ENCODE data around the gene SOX5. TPM values are rescaled to one million over a fixed set of nuclear protein-coding genes. Genes with fewer than 3 reads are reported as not detected.
A peak's percentile ranks its signal among the peaks of the same experiment; 100 is the strongest.

The SOX5 gene
- total and polyA plus RNA-seq, 2 of the 8 experiments (the other 6 are each of a cell fraction or from before 2014, with no cell fraction given): 2.2 to 2.6 TPM

DNA sequence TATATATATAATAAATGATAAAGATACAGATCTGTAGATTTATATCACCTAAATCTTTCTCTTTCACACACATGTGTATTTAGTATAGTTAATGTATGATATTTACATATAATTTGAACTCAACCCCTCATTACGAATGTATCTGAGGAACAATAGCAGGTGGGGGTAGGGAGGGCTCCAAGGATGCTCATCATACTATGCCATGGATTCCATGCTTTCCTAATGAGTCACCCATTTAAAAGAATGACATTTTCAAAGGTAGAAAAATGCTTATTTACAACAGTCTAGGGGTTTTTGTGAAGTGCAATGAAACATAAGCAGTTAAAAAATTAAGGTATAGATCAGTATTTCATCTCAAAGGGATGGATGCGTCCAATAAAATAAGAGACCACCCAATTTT, 181.6 kb downstream of the SOX5 start:
- Histone ChIP-seq H3K9me3 (ENCODE audit: insufficient read depth in 2 of 2, low read depth in 1 of 2, low read length in 1 of 2) (no peaks in the 10 kb centered on the region), H3K79me2 (ENCODE audit: control insufficient read depth in 1 of 2, insufficient read depth in 2 of 2, low read length in 2 of 2) (no peaks in the 10 kb centered on the region), H3K56ac (replicated peaks; ENCODE audit: insufficient read length, low read depth, low read length) (no peak overlapping the region), H2BK5ac (ENCODE audit: low read depth, low read length) (no peak overlapping the region), H2BK120ac (replicated peaks; ENCODE audit: low read depth, low read length) (no peak overlapping the region), H3K4me3 (ENCODE audit: extremely low read depth in 1 of 4, insufficient read depth in 2 of 4, low read depth in 3 of 4, low read length in 4 of 4) (peak overlapping the region in 1 of 4 experiments; percentile 32; a peak in 1 of 8 replicates), H4K5ac (ENCODE audit: insufficient read length, low read depth, low read length) (no peak overlapping the region), H2AFZ (ENCODE audit: low read length) (no peak overlapping the region), H3K27ac (ENCODE audit: low read depth, low read length) (no peak overlapping the region), H2BK15ac (ENCODE audit: low read length) (no peak overlapping the region), H3K14ac (ENCODE audit: insufficient read length) (no peak overlapping the region), H3K9ac (replicated peaks in 1 of 4; ENCODE audit: extremely low read depth in 1 of 4, low read depth in 3 of 4, low read length in 3 of 4) (no peak overlapping the region), H3K4me1 (replicated peaks in 1 of 4; ENCODE audit: control insufficient read depth in 3 of 4, insufficient read depth in 4 of 4, low read length in 3 of 4) (peaks cover 0 to 8% (median 2%) of the 10 kb centered on the region in 4 experiments; a peak in 2 of 7 replicates), H3K4me2 (ENCODE audit: insufficient read depth in 1 of 2, low read depth in 2 of 2, low read length in 2 of 2) (peak overlapping the region in 1 of 2 experiments; percentile 30; a peak in 2 of 4 replicates), H4K20me1 (replicated peaks in 1 of 2; ENCODE audit: control insufficient read depth in 1 of 2, insufficient read depth in 2 of 2, low read length in 2 of 2) (no peaks in the 10 kb centered on the region), H3K18ac (ENCODE audit: extremely low read depth, low read length) (no peak overlapping the region), H4K91ac (replicated peaks; ENCODE audit: insufficient read length, low read length) (no peak overlapping the region), H3K23ac (ENCODE audit: insufficient read length) (no peak overlapping the region), H3K36me3 (ENCODE audit: control insufficient read depth in 2 of 4, insufficient read depth in 4 of 4, low read length in 3 of 4) (no peaks in the 10 kb centered on the region), H3K23me2 (ENCODE audit: low read depth, low read length) (no peaks in the 10 kb centered on the region), H4K8ac (ENCODE audit: extremely low read depth, insufficient read depth, low read length) (no peak overlapping the region), H2AK5ac (ENCODE audit: low read depth, low read length) (no peak overlapping the region), H3K79me1 (ENCODE audit: low read depth, low read length) (no peaks in the 10 kb centered on the region), H3K27me3 (replicated peaks in 1 of 4; ENCODE audit: control insufficient read depth in 3 of 4, extremely low read depth in 1 of 4, insufficient read depth in 3 of 4, low read length in 3 of 4) (no peaks in the 10 kb centered on the region), H3K4ac (replicated peaks; ENCODE audit: insufficient read length, low read depth, low read length) (no peak overlapping the region), H2BK20ac (ENCODE audit: low read length) (no peak overlapping the region), H2BK12ac (ENCODE audit: low read depth, low read length) (no peak overlapping the region)
- 44% methylated on average over 2 of the region's 2 CpGs; no CpG with 5 or more reads in 1 of the 2 experiments for WGBS, 2 experiments (ENCODE audit: extremely low coverage in 1 of 2, insufficient coverage in 1 of 2, insufficient read length in 1 of 2, insufficient replicate concordance in 2 of 2, low coverage in 1 of 2, low lambda C conversion rate in 2 of 2, missing lambda C conversion rate in 1 of 2)
- no peak for DNase-seq (ENCODE audit: low read depth in 1 of 2, low spot score in 2 of 2)
- ChIA-PET POLR2A (ENCODE audit: partially characterized antibody) (no interaction called here), CTCF (ENCODE audit: partially characterized antibody) (no interaction called here)
- TF ChIP-seq JUND (IDR thresholded peaks at IDR 0.05; ENCODE audit: low read length): peak; percentile 62; the same call in 1 of the 2 replicates
- TF ChIP-seq SP4 (IDR thresholded peaks at IDR 0.05; ENCODE audit: low read length): no peak
- TF ChIP-seq EZH2 (IDR thresholded peaks at IDR 0.05; ENCODE audit: low read depth, low read length, severe bottlenecking): no peak
- TF ChIP-seq CBX5 (IDR thresholded peaks at IDR 0.05; ENCODE audit: low read depth, low read length): no peak
- FAIRE-seq: no peak
